Activated CD4-positive, alpha-beta T cell treated with anti-CD3 and anti-CD28 coated beads for 48 hours (primary cell): Measurements from ENCODE around the gene PIGW.
A peak's percentile ranks its signal among the peaks of the same experiment; 100 is the strongest.
"Not testable (repeated sequence)": the region's sequence is repeated elsewhere in the genome, so short reads cannot be mapped to it uniquely, and the experiment has no call there.

Experiments used
- DNase-seq: peaks from one replicate; pipeline ENCODE4 v3.0.0-alpha.2; 2020

The PIGW gene

GRCh38 chr17:36508439-36508838 lies 26.3 kb upstream of the PIGW start:
- not testable (repeated sequence) for DNase-seq

- no peak for DNase-seq
Observed at GRCh38 chr17:36509272-36509985, 25.4 kb upstream of the PIGW start.

GRCh38 chr17:36510636-36511035 lies 24.2 kb upstream of the PIGW start:
- no peak for DNase-seq

- DNase-seq: no peak
Observed at GRCh38 chr17:36511216-36511615, 23.6 kb upstream of the PIGW start.

GRCh38 chr17:36512641-36513040 lies 22.1 kb upstream of the PIGW start:
- no peak for DNase-seq

- DNase-seq: no peak
Observed at GRCh38 chr17:36514856-36515255, 19.9 kb upstream of the PIGW start.

GRCh38 chr17:36515837-36516236 lies 18.9 kb upstream of the PIGW start:
- DNase-seq: no peak

GRCh38 chr17:36523113-36523512 lies 11.7 kb upstream of the PIGW start:
- no peak for DNase-seq

GRCh38 chr17:36524428-36524876 lies 10.3 kb upstream of the PIGW start:
- DNase-seq: peak; percentile 27

- DNase-seq: no peak
Observed at GRCh38 chr17:36525113-36525512, 9.7 kb upstream of the PIGW start.

GRCh38 chr17:36525888-36526287 lies 8.9 kb upstream of the PIGW start:
- no peak for DNase-seq

- no peak for DNase-seq
Observed at GRCh38 chr17:36527621-36528250, 7.1 kb upstream of the PIGW start.

GRCh38 chr17:36529121-36529520 lies 5.7 kb upstream of the PIGW start:
- no peak for DNase-seq

- DNase-seq: no peak
Observed at GRCh38 chr17:36532435-36532975, 2.3 kb upstream of the PIGW start.

- peak; percentile 65 for DNase-seq
Observed at GRCh38 chr17:36533935-36534839, 600 bp upstream of the PIGW start.

- DNase-seq: no peak
Observed at GRCh38 chr17:36535669-36536081, 888 bp downstream of the PIGW start.

- DNase-seq: no peak
Observed at GRCh38 chr17:36540696-36541095, 5.9 kb downstream of the PIGW start.

GRCh38 chr17:36542755-36543154 lies 8.0 kb downstream of the PIGW start:
- DNase-seq: no peak

- DNase-seq: peak; percentile 23
Observed at GRCh38 chr17:36544044-36544306, 9.2 kb downstream of the PIGW start.

- peak; percentile 94 for DNase-seq
Observed at GRCh38 chr17:36544307-36545076, 9.7 kb downstream of the PIGW start, which contains the start of gene GGNBP2. Gene GGNBP2, plus strand, starts transcription at chr17:36544919. Its CDS starts 806 bp downstream, at chr17:36545725.

- no peak for DNase-seq
Observed at GRCh38 chr17:36545077-36545464, 10.3 kb downstream of the PIGW start.
